HCT116 (cell line): ENCODE data around the gene CCS. TPM values are rescaled to one million over a fixed set of nuclear protein-coding genes. Genes with fewer than 3 reads are reported as not detected.

Experiments used
- ATAC-seq: fragments of 200-7000 bp; cut with Tn5 transposase; 2 replicates; pipeline ENCODE4 v1.9.1; 2020; ENCODE audit warnings: mild to moderate bottlenecking, moderate library complexity
- BruUV-seq: library from RNA; stranded (reverse); fragments of 400-500 nt; replicated peaks from 2 replicates; lab custom pipeline; 2021; lab: Mats Ljungman, UMichigan
- CTCF ChIA-PET: fragments of 300-600 bp; sonication (Branson Sonifier 250); formaldehyde crosslinking; loops from one replicate; lab custom pipeline; 2021; ENCODE audit warnings: antibody characterized with exemption; lab: Charles Lee
- POLR2A ChIA-PET: fragments of 300-600, 350-600 bp; sonication (Branson Sonifier 250); formaldehyde crosslinking; loops from one replicate; lab custom pipeline; 2021; ENCODE audit warnings: antibody characterized with exemption; lab: Charles Lee
- RAD21 ChIA-PET, 2 experiments: fragments of 300-600 bp; sonication (Branson Sonifier 250); formaldehyde crosslinking; loops; one replicate each; lab custom pipeline; 2023; ENCODE audit warnings: low total read pairs in 2 of 2; ENCODE audit not compliant: uncharacterized antibody in 2 of 2, unreplicated experiment in 2 of 2, low non-redundant PET in 1 of 2; lab: Charles Lee
- DNase-seq: peaks from one replicate; pipeline ENCODE4 v3.0.0-alpha.2; 2010; ENCODE audit warnings: low read depth, low spot score
- H2AFZ ChIP-seq: fragments of 200-600 bp; shearing (Covaris generic), sonication (generic); 2 replicates; pipeline ENCODE4 v1.6.1; 2017; ENCODE audit warnings: low read depth, mixed run types, mixed read lengths, antibody characterized with exemption, low read length; ENCODE audit not compliant: poor library complexity, severe bottlenecking
- H3K27ac ChIP-seq: 2 replicates; pipeline ENCODE4 v1.5.1; 2012; ENCODE audit warnings: low read depth, low read length
- H3K27me3 ChIP-seq: fragments of 200-600 bp; sonication (generic); 2 replicates; pipeline ENCODE4 v1.6.1; 2016; ENCODE audit warnings: mixed run types, low read length, mixed read lengths; ENCODE audit not compliant: insufficient read depth
- H3K36me3 ChIP-seq, 2 experiments: fragments of 200-500 bp in 1 of 2; fragments of 200-600 bp in 1 of 2; sonication (Bioruptor generic) in 1 of 2; sonication (generic) in 1 of 2; 2 replicates each; pipeline versions ENCODE4 v1.5.1 to v1.6.1; 2014 to 2016; ENCODE audit warnings: low read length in 2 of 2, inconsistent platforms in 1 of 2, mixed read lengths in 1 of 2, mixed run types in 1 of 2; ENCODE audit not compliant: insufficient read depth in 2 of 2, control insufficient read depth in 1 of 2
- H3K4me1 ChIP-seq, 2 experiments: fragments of 200-600 bp in 1 of 2; sonication (generic) in 1 of 2; 2 replicates each; pipeline versions ENCODE4 v1.5.1 to v1.6.1; 2012 to 2017; ENCODE audit warnings: low read length in 2 of 2, inconsistent platforms in 1 of 2, mild to moderate bottlenecking in 1 of 2, mixed read lengths in 1 of 2, mixed run types in 1 of 2, moderate library complexity in 1 of 2; ENCODE audit not compliant: insufficient read depth in 2 of 2, control insufficient read depth in 1 of 2
- H3K4me2 ChIP-seq: fragments of 200-600 bp; sonication (generic); 2 replicates; pipeline ENCODE4 v1.6.1; 2017; ENCODE audit warnings: mixed run types, low read length, mixed read lengths
- H3K4me3 ChIP-seq, 2 experiments: fragments of 200-600 bp in 1 of 2; sonication (generic) in 1 of 2; replicated peaks in 1 of 2; 2 replicates each; pipeline ENCODE4 v1.5.1; 2011 to 2016; ENCODE audit warnings: low read length in 2 of 2, control low read depth in 1 of 2, low read depth in 1 of 2, mild to moderate bottlenecking in 1 of 2, mixed read lengths in 1 of 2, mixed run types in 1 of 2
- H3K79me2 ChIP-seq: fragments of 200-600 bp; sonication (generic); 2 replicates; pipeline ENCODE4 v1.6.1; 2017; ENCODE audit warnings: mild to moderate bottlenecking, mixed run types, low read length, moderate library complexity, mixed read lengths; ENCODE audit not compliant: insufficient read depth
- H3K9ac ChIP-seq: fragments of 200-600 bp; sonication (generic); 2 replicates; pipeline ENCODE4 v1.6.1; 2016; ENCODE audit warnings: low read length, mixed read lengths
- H3K9me2 ChIP-seq: fragments of 200-600 bp; sonication (generic), shearing (Covaris generic); 2 replicates; pipeline ENCODE4 v1.6.1; 2017; ENCODE audit warnings: mixed run types, mild to moderate bottlenecking, moderate library complexity; ENCODE audit not compliant: insufficient read depth
- H3K9me3 ChIP-seq, 2 experiments: fragments of 200-500 bp in 1 of 2; fragments of 200-600 bp in 1 of 2; sonication (Bioruptor generic) in 1 of 2; sonication (generic) in 1 of 2; 2 replicates each; pipeline ENCODE4 v1.6.1; 2014 to 2017; ENCODE audit warnings: low read length in 2 of 2, mixed read lengths in 2 of 2, inconsistent platforms in 1 of 2, low read depth in 1 of 2, mild to moderate bottlenecking in 1 of 2, mixed run types in 1 of 2, moderate library complexity in 1 of 2; ENCODE audit not compliant: control insufficient read depth in 1 of 2, insufficient read depth in 1 of 2
- H4K20me1 ChIP-seq: fragments of 200-600 bp; sonication (generic), shearing (Covaris generic); 2 replicates; pipeline ENCODE4 v1.6.1; 2017; ENCODE audit warnings: mixed run types, mild to moderate bottlenecking, moderate library complexity; ENCODE audit not compliant: insufficient read depth
- CBX3 ChIP-seq: IDR thresholded peaks from 2 replicates; pipeline ENCODE4 v1.6.1; 2012; ENCODE audit warnings: low read depth
- CEBPB ChIP-seq: IDR thresholded peaks from 2 replicates; pipeline ENCODE4 v1.6.1; 2012; ENCODE audit warnings: low read depth
- ELF1 ChIP-seq: IDR thresholded peaks from 2 replicates; pipeline ENCODE4 v1.6.1; 2012; ENCODE audit warnings: low read depth, borderline replicate concordance
- EZH2 ChIP-seq: fragments of 200-600 bp; sonication (generic); IDR thresholded peaks from 2 replicates; pipeline ENCODE4 v1.6.1; 2017; ENCODE audit warnings: antibody characterized with exemption, mixed run types
- EZH2phosphoT487 ChIP-seq: fragments of 200-600 bp; IDR thresholded peaks from 2 replicates; pipeline ENCODE4 v1.6.1; 2018; ENCODE audit warnings: antibody characterized with exemption, borderline replicate concordance
- FOSL1 ChIP-seq: IDR thresholded peaks from 2 replicates; pipeline ENCODE4 v1.6.1; 2012; ENCODE audit warnings: low read depth
- JUND ChIP-seq: IDR thresholded peaks from 2 replicates; pipeline ENCODE4 v1.6.1; 2012
- POLR2AphosphoS5 ChIP-seq: IDR thresholded peaks from 2 replicates; pipeline ENCODE4 v1.6.1; 2011; ENCODE audit warnings: mild to moderate bottlenecking, low read depth, low read length, moderate library complexity
- RAD21 ChIP-seq: IDR thresholded peaks from 2 replicates; pipeline ENCODE4 v1.6.1; 2012; ENCODE audit warnings: low read depth, mild to moderate bottlenecking
- SIN3A ChIP-seq: IDR thresholded peaks from 2 replicates; pipeline ENCODE4 v1.6.1; 2012; ENCODE audit warnings: low read depth
- SP1 ChIP-seq: IDR thresholded peaks from 2 replicates; pipeline ENCODE4 v1.6.1; 2012; ENCODE audit warnings: low read depth
- TCF7L2 ChIP-seq: IDR thresholded peaks from 2 replicates; pipeline ENCODE4 v1.7.0; 2011; ENCODE audit warnings: borderline replicate concordance, inconsistent platforms; ENCODE audit not compliant: insufficient read depth, insufficient read length; ENCODE audit errors: extremely low read depth
- YY1 ChIP-seq: IDR thresholded peaks from 2 replicates; pipeline ENCODE4 v1.6.1; 2011; ENCODE audit warnings: low read length, low read depth, moderate library complexity, mild to moderate bottlenecking; ENCODE audit not compliant: insufficient replicate concordance; ENCODE audit errors: extremely low read depth
- ZFX ChIP-seq: fragments of 450-650 bp; IDR thresholded peaks from 2 replicates; pipeline ENCODE4 v1.6.1; 2017
- intact Hi-C: fragments of 100-400 bp; cut with micrococcal nuclease; formaldehyde crosslinking; loops from 2 replicates; pipeline ENCODE4 v1.10.0; 2022
- total RNA-seq: library from RNA; stranded (reverse); gene quantifications from one replicate; pipeline ENCODE4 v1.2.1, GENCODE V29; 2021; ENCODE audit not compliant: unreplicated experiment
- TF ChIP-seq, protein P1 (sequence below), 3 experiments: fragments of 200-600 bp in 1 of 3; sonication (generic) in 1 of 3; IDR thresholded peaks in 2 of 3; conservative IDR thresholded peaks in 1 of 3; 2 replicates each; pipeline ENCODE4 v1.5.1; 2012 to 2017; ENCODE audit warnings: low read depth in 2 of 3, low read length in 2 of 3, antibody characterized with exemption in 1 of 3, borderline replicate concordance in 1 of 3, control low read depth in 1 of 3, mild to moderate bottlenecking in 1 of 3, mixed read lengths in 1 of 3, mixed run types in 1 of 3, moderate library complexity in 1 of 3; ENCODE audit not compliant: insufficient read depth in 1 of 3
- TF ChIP-seq, protein P2 (sequence below): IDR thresholded peaks from 2 replicates; pipeline ENCODE4 v1.6.1; 2011; ENCODE audit warnings: mild to moderate bottlenecking, low read length, moderate library complexity; ENCODE audit not compliant: insufficient replicate concordance; ENCODE audit errors: extremely low read depth

The CCS gene
- total RNA-seq, 1 experiment from 2014 or later, result 40.6 TPM

DNA sequence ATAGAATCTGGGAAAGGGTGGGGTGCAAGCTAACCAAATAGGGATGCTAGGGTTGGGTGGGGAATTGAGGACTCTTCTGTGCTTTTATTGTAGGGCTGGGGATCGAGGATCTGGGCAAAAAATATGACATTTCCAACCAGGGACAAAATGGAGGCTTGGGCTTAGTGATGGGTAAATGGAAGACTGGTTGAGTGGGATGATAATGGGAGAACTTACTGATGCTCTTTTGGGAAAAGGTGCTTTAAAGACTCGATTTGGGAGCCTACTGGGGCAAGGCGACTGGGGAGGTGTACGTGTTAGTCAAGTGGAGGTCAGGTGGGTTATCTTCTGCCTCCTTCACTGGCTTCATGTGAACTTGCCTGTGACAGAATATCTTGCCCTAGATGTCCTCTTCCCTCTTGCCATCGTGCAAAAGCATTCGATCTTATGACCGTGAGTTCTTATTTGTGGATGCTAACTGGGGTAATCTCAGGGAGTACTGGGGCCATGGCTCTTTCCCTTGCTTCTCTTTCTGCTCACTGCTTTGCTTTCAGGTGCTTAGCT is 35.1 kb downstream of the CCS start:
- no peak for TF ChIP-seq SP1
- TF ChIP-seq, protein P1, sequence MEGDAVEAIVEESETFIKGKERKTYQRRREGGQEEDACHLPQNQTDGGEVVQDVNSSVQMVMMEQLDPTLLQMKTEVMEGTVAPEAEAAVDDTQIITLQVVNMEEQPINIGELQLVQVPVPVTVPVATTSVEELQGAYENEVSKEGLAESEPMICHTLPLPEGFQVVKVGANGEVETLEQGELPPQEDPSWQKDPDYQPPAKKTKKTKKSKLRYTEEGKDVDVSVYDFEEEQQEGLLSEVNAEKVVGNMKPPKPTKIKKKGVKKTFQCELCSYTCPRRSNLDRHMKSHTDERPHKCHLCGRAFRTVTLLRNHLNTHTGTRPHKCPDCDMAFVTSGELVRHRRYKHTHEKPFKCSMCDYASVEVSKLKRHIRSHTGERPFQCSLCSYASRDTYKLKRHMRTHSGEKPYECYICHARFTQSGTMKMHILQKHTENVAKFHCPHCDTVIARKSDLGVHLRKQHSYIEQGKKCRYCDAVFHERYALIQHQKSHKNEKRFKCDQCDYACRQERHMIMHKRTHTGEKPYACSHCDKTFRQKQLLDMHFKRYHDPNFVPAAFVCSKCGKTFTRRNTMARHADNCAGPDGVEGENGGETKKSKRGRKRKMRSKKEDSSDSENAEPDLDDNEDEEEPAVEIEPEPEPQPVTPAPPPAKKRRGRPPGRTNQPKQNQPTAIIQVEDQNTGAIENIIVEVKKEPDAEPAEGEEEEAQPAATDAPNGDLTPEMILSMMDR (IDR thresholded peaks at IDR 0.05 in 2 of 3, conservative IDR thresholded peaks at IDR 0.05 in 1 of 3; ENCODE audit: borderline replicate concordance in 1 of 3, insufficient read depth in 1 of 3, low read depth in 2 of 3, low read length in 2 of 3), result no peak
- TF ChIP-seq, protein P2, sequence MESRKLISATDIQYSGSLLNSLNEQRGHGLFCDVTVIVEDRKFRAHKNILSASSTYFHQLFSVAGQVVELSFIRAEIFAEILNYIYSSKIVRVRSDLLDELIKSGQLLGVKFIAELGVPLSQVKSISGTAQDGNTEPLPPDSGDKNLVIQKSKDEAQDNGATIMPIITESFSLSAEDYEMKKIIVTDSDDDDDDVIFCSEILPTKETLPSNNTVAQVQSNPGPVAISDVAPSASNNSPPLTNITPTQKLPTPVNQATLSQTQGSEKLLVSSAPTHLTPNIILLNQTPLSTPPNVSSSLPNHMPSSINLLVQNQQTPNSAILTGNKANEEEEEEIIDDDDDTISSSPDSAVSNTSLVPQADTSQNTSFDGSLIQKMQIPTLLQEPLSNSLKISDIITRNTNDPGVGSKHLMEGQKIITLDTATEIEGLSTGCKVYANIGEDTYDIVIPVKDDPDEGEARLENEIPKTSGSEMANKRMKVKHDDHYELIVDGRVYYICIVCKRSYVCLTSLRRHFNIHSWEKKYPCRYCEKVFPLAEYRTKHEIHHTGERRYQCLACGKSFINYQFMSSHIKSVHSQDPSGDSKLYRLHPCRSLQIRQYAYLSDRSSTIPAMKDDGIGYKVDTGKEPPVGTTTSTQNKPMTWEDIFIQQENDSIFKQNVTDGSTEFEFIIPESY, result no peak
- TF ChIP-seq EZH2, result no peak
- no peak for TF ChIP-seq CEBPB
- TF ChIP-seq SIN3A, result no peak
- TF ChIP-seq RAD21, result no peak
- no peak for TF ChIP-seq CBX3
- no peak for TF ChIP-seq EZH2phosphoT487
- TF ChIP-seq YY1, result no peak
- no peak for TF ChIP-seq FOSL1
- TF ChIP-seq TCF7L2, result no peak
- no peak for TF ChIP-seq ELF1
- no peak for TF ChIP-seq JUND
- no peak for TF ChIP-seq ZFX
- TF ChIP-seq POLR2AphosphoS5, result no peak
- CTCF ChIA-PET, result no interaction called here
- Histone ChIP-seq H3K4me2 (no peak overlapping the region), H3K9ac (no peak overlapping the region), H3K36me3 (peaks cover 59 to 81% of the 10 kb centered on the region in 2 experiments), H3K4me1 (no peaks in the 10 kb centered on the region), H3K4me3 (no peak overlapping the region), H3K27ac (no peak overlapping the region), H3K9me2 (no peaks in the 10 kb centered on the region), H3K9me3 (no peaks in the 10 kb centered on the region), H4K20me1 (peaks cover 35% of the 10 kb centered on the region; the same call in 1 of the 2 replicates), H3K27me3 (no peaks in the 10 kb centered on the region), H2AFZ (no peak overlapping the region), H3K79me2 (peaks cover 100% of the 10 kb centered on the region)
- RAD21 ChIA-PET, result no interaction called here
- ATAC-seq (no peak), DNase-seq (no peak)
- POLR2A ChIA-PET, result interaction anchor here (0.8 to 1.6 kb wide), 2 partner anchors 10 to 11 kb away, joined by 3 to 7 read pairs; partner anchors contain the start of genes RBM14 and RBM4
- BruUV-seq, result no TSS peak
- intact Hi-C loops, result no loop called here
